Activated CD4-positive, CD25-positive, alpha-beta regulatory T cell (primary cell): ENCODE data around the gene URI1.

Experiments used
- DNase-seq, 4 experiments: peaks; one replicate each; lab custom pipeline; 2025; lab: John Stamatoyannopoulos, UW

The URI1 gene

GRCh38 chr19:30059741-30060457 lies 117.9 kb downstream of the URI1 start:
- no peak for DNase-seq

- DNase-seq, result no peak
These were observed 118.6 kb downstream of the URI1 start for GRCh38 chr19:30060531-30061222.

GRCh38 chr19:30061223-30062064 lies 119.4 kb downstream of the URI1 start:
- DNase-seq, result no peak

GRCh38 chr19:30062065-30062906 lies 120.2 kb downstream of the URI1 start:
- no peak for DNase-seq

GRCh38 chr19:30062907-30063649 lies 121.0 kb downstream of the URI1 start:
- DNase-seq, result no peak

- no peak for DNase-seq
These were observed 121.8 kb downstream of the URI1 start for GRCh38 chr19:30063650-30064347.

GRCh38 chr19:30064348-30064699 lies 122.3 kb downstream of the URI1 start:
- no peak for DNase-seq

GRCh38 chr19:30064771-30065494 lies 122.9 kb downstream of the URI1 start:
- DNase-seq, result no peak

- no peak for DNase-seq
These were observed 123.9 kb downstream of the URI1 start for GRCh38 chr19:30065680-30066606.
